ENCODE measurements around the gene ARID1B. TPM values are rescaled to one million over a fixed set of nuclear protein-coding genes. Genes with fewer than 3 reads are reported as not detected.

The ARID1B gene
- total RNA-seq, 2 donors from 2014 or later: 92.3 to 129 TPM

DNA sequence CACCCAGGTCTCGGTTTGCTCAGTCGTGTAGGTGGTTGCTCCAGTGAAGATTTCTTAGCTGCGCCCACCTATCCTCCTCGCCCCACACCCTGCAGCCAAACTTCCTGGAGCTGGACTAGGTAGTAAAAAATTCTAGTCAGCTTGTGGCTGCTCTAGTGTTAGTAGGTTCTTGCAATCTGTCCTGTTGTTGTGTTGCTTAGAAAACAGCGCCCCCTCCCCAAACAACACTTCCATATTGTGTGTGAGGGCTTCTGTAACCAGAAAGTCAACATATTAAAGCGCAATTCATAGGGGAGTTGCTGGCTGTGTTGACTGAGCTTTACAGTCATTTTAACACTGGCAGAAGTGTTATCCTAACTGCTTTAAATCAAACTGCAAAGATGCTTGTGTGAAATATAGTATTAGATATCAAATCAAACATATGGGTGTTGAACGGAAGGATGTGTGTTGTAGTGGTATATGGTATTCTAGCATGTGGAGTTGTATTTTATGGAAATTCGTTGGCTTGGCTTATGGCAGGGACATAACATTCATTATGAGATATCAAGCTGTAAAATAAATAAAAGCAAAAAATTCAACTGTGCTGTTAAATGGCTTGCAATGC, 122.5 kb downstream of the ARID1B start:
- DNase-seq (ENCODE audit: low spot score): no peak
- H3K4me1 Mint-ChIP-seq (ENCODE audit: low read depth in 2 of 2): peaks cover 26 to 49% of the 10 kb centered on the region in 2 donors
- ATAC-seq: no peak
- no peak overlapping the region for H3K27ac Mint-ChIP-seq
- H3K27me3 Mint-ChIP-seq: no peaks in the 10 kb centered on the region
- no peak overlapping the region for H3K4me3 Mint-ChIP-seq
- no peaks in the 10 kb centered on the region for H3K36me3 Mint-ChIP-seq
- no peaks in the 10 kb centered on the region for H3K9me3 Mint-ChIP-seq

DNA sequence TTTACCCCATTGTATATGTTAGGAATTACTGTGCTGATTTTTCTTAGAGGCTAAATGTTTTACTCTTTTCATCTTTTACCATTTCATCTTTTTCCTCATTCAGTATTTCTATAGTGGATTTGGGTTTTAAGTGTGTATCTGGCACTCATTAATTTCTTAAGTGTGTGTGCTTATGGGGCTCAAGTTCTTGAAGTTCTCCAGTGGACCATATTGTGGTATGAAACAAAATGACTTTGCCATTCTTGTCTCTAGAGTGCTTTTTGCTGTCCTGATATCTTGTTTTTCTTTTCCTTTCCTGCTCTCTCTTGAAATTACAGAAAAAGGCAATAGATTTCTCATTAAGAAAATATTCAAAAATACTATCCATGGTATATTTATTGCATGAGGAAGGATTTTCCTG, 123.1 kb downstream of the ARID1B start:
- ATAC-seq: no peak
- Mint-ChIP-seq H3K36me3 (no peaks in the 10 kb centered on the region), H3K4me1 (ENCODE audit: low read depth in 2 of 2) (peaks cover 24 to 43% of the 10 kb centered on the region in 2 donors), H3K4me3 (no peak overlapping the region), H3K9me3 (no peaks in the 10 kb centered on the region), H3K27me3 (no peaks in the 10 kb centered on the region), H3K27ac (no peak overlapping the region)
- DNase-seq (ENCODE audit: low spot score): no peak

DNA sequence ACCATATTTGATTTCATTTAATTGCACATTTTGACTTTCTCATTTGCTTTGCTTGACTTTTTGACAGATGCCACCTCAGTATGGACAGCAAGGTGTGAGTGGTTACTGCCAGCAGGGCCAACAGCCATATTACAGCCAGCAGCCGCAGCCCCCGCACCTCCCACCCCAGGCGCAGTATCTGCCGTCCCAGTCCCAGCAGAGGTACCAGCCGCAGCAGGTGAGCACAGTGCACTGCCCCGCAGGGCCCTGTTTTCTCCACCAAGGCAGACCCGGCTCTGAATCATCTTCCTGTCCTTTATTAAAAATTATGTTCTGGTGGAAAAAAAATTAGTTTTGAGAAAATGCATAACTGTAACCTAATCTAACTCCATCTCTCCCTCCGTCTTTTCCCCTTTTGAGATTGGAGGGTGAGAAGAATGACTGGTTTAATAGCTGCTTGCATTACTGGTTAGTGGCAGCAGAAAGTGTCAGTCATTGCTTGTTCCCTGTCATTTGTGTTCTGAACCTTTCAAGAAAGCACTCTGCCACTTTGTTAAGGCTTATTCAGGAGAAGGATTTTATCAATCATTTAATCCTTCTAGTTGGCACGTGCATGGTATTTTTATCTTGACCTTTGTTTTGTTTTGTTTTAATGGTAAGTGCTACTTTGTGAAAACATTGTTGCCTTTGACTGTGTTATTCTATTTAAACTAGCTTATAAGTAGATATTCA, 124.3 kb downstream of the ARID1B start:
- Mint-ChIP-seq H3K9me3 (no peaks in the 10 kb centered on the region), H3K27ac (no peak overlapping the region)
- DNase-seq (ENCODE audit: low spot score): no peak

DNA sequence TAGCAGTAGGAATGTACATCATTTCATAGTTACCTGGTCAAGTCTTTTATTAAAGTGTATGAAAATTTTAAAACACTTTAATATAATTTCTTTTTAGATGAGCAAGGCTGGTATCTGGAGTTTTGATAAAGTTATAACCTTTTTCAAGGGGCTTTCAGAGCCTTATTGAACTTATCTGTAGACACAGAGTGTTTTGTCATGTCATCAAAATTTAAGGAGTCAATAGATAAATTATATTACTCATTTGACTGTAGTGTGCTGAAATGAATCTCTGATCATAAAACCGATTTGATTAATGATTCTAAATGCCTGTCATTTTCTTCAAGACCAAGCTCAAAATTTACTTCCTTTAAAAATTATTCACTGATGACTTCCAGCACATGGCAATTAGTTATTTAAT, 125.6 kb downstream of the ARID1B start:
- H3K27me3 Mint-ChIP-seq: no peaks in the 10 kb centered on the region
- peaks cover 26 to 47% of the 10 kb centered on the region in 2 donors for H3K4me1 Mint-ChIP-seq (ENCODE audit: low read depth in 2 of 2)
- no peak overlapping the region for H3K27ac Mint-ChIP-seq
- H3K4me3 Mint-ChIP-seq: no peak overlapping the region
- DNase-seq (ENCODE audit: low spot score): no peak
- no peak for ATAC-seq
- H3K36me3 Mint-ChIP-seq: no peaks in the 10 kb centered on the region
- no peaks in the 10 kb centered on the region for H3K9me3 Mint-ChIP-seq

More for the DNA sequence above, 124.3 kb downstream of the ARID1B start:
- Mint-ChIP-seq H3K4me1 (ENCODE audit: low read depth in 2 of 2) (peaks cover 27 to 48% of the 10 kb centered on the region in 2 donors), H3K4me3 (no peak overlapping the region), H3K36me3 (no peaks in the 10 kb centered on the region), H3K27me3 (no peaks in the 10 kb centered on the region)
- no peak for ATAC-seq

DNA sequence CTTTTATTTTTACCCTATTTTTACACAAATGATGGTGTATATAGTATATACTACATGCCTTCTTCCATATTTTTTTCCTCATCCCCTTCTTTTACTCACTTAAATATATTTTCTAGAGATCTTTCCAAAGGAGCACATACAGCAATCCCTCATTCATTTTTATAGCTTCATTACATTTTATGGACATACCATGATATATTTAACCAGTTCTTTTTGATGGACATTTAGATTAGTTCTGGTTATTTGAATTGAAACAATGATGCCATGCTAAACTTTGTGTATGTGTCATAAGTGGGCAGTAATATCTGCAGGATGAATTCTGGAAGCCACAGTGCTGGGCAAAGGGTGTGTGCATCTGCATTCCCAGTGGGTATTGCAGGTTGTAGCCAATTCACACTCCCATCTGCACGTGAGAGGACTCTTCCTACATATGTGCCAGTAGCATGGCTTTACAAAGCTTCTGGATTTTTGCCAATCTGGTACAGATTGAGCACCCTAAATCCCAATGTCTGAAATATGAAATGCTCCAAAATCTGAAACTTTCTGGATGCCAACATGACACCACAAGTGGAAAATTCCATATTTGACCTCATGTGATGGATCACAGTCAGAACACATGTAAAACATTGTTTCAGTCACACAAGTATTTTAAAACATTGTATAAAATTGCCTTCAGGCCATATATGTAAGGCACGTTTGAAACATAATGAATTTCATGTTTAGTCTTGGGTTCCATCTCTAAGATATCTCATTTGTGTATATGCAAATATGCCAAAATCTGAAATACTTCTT, 127.2 kb downstream of the ARID1B start:
- H3K27me3 Mint-ChIP-seq: no peaks in the 10 kb centered on the region
- H3K4me3 Mint-ChIP-seq: no peak overlapping the region
- no peaks in the 10 kb centered on the region for H3K36me3 Mint-ChIP-seq
- H3K27ac Mint-ChIP-seq: no peak overlapping the region
- no peak for ATAC-seq
- H3K4me1 Mint-ChIP-seq (ENCODE audit: low read depth in 2 of 2): peaks cover 22 to 38% of the 10 kb centered on the region in 2 donors
- no peaks in the 10 kb centered on the region for H3K9me3 Mint-ChIP-seq
- no peak for DNase-seq (ENCODE audit: low spot score)

DNA sequence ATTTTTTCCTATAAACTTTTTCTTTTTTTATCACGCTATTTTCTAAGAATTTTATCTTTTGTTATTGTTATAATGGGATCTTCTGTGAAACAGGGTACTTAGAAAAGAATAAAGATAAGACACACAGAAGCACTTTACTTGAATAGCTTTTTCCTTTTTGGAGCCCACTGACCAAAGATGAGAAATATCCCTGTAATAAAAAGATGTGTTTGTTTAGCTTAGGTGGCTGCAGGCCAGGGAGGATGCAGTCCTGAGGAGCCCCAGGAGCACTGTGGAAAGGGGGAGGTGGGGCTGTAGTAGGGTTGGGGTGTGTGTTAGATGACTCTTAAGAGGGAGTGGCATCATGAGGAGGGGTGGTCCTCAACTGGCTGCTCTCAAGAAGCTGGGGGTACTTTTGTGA, 128.6 kb downstream of the ARID1B start:
- no peaks in the 10 kb centered on the region for H3K36me3 Mint-ChIP-seq
- H3K9me3 Mint-ChIP-seq: no peaks in the 10 kb centered on the region
- no peak overlapping the region for H3K4me3 Mint-ChIP-seq
- DNase-seq (ENCODE audit: low spot score) (no peak), ATAC-seq (no peak)
- no peak overlapping the region for H3K27ac Mint-ChIP-seq
- H3K27me3 Mint-ChIP-seq: no peaks in the 10 kb centered on the region
- peaks cover 26 to 39% of the 10 kb centered on the region in 2 donors for H3K4me1 Mint-ChIP-seq (ENCODE audit: low read depth in 2 of 2)

DNA sequence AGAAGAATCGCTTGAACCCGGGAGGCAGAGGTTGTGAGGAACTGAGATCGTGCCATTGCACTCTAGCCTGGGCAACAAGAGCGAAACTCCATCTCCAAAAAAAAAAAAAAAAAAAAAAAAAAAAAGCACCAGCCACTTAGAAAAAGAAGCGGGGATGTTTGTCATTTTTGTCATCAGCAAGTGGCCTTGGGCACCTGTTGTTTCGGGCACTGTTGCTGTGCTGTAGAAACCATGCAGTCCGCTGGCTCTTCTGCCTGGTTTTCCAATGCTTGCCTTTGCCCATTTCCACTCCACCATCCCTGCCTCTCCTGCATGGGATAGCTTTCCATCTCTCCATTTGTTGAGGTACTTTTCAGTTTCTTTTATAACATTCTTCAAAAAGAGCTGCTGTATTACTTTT, 129.3 kb downstream of the ARID1B start:
- H3K27ac Mint-ChIP-seq: no peak overlapping the region
- H3K9me3 Mint-ChIP-seq: no peaks in the 10 kb centered on the region
- H3K36me3 Mint-ChIP-seq: no peaks in the 10 kb centered on the region
- no peaks in the 10 kb centered on the region for H3K27me3 Mint-ChIP-seq
- DNase-seq (ENCODE audit: low spot score) (no peak), ATAC-seq (no peak)
- no peak overlapping the region for H3K4me3 Mint-ChIP-seq
- H3K4me1 Mint-ChIP-seq (ENCODE audit: low read depth in 2 of 2): peaks cover 28 to 39% of the 10 kb centered on the region in 2 donors

DNA sequence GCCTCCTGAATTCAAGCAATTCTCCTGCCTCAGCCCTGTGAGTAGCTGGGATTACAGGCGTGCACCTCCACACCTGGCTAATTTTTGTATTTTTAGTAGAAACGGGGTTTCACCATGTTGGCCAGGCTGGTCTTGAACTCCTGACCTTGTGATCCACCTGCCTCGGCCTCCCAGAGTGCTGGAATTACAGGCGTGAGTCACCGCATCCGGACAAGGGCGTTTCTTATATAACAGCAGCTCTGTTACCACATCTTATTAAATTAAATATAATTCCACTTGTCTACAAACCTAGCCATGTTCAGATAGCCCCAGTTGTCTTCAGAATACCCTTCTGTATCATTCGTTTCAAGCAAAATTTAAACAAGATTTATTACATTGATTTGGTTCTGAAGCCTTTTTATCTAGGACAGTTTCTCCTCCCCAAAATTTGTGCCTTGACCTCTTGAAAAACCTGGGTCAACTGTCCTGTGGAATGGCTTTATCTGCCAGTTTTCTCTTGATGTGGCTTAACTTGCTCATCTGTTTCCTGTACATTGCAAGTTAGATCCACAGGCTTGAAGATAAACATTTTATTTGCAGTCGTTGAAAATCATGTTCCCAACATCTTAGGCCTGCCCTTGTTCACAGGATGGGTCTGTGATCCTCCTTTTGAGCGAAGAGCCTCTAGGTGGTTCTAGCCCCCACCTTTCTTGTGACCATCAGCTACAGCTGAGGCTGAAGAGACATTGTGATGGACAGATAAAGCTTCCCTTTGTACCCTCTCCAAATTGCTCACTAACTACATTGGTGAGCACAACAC, 132.2 kb downstream of the ARID1B start:
- Mint-ChIP-seq H3K36me3 (no peaks in the 10 kb centered on the region), H3K4me1 (ENCODE audit: low read depth in 2 of 2) (peaks cover 44 to 46% of the 10 kb centered on the region in 2 donors), H3K4me3 (no peak overlapping the region), H3K9me3 (no peaks in the 10 kb centered on the region), H3K27me3 (no peaks in the 10 kb centered on the region), H3K27ac (no peak overlapping the region)
- DNase-seq (ENCODE audit: low spot score) (no peak), ATAC-seq (no peak)

DNA sequence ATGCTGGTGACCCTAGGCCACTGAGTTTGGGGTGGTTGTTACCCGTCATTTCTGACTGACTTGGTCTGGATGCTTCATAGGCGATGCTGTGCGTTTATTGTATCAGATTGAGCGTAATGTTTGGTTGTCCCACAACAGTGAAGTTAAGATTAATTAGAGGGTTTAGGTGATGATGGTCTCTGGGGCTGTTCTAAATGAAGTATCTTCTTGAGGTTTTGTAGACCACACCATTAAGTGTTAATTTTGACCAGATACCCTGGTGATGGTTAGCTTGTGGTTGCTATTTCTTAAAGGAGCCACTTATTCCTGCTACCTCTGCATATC, 132.8 kb downstream of the ARID1B start:
- DNase-seq (ENCODE audit: low spot score) (no peak), ATAC-seq (no peak)
- Mint-ChIP-seq H3K27ac (no peak overlapping the region), H3K4me3 (no peak overlapping the region), H3K9me3 (no peaks in the 10 kb centered on the region), H3K4me1 (ENCODE audit: low read depth in 2 of 2) (peaks cover 47% of the 10 kb centered on the region in 2 donors), H3K27me3 (no peaks in the 10 kb centered on the region), H3K36me3 (no peaks in the 10 kb centered on the region)

DNA sequence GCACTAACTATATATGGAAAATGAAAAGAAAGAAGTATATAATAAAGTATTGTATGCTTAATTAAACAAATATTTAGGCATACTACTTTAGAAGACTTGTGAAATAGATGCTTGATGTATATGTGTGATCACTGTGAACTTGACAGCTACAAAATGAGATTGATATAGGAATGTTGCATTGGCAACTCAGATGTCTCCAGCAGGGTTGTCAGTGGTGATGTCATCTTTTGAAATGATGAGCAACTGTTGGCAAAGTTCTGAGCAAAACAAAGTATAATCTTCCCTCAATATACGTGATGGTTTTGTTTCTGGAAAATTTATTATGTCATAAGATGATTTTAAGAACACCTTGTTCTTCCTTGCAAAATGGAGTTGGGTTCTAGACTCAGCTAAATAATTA, 133.8 kb downstream of the ARID1B start:
- H3K4me3 Mint-ChIP-seq: no peak overlapping the region
- no peak for DNase-seq (ENCODE audit: low spot score)
- no peaks in the 10 kb centered on the region for H3K9me3 Mint-ChIP-seq
- H3K4me1 Mint-ChIP-seq (ENCODE audit: low read depth in 2 of 2): peaks cover 42 to 46% of the 10 kb centered on the region in 2 donors
- no peaks in the 10 kb centered on the region for H3K27me3 Mint-ChIP-seq
- no peak overlapping the region for H3K27ac Mint-ChIP-seq
- ATAC-seq: no peak
- H3K36me3 Mint-ChIP-seq: no peaks in the 10 kb centered on the region

DNA sequence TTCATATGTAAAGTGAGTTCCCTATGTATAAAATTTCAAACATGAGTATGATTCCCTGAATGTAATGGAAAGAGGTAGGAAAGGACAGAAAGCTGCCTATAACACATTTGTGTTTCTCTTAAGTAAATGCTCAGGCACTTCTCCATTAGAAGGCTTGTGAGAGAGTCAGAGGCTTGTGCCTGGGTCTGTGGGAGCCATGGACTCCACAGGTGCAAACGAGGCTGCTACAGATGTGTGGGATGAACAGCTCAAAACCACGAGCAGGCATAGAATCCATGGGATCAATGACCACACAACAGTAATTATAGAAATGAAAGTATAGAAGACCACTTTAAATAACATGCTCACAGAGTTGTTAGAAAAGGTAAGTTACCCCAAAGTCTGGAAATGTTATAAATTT, 134.4 kb downstream of the ARID1B start:
- no peak overlapping the region for H3K27ac Mint-ChIP-seq
- DNase-seq (ENCODE audit: low spot score) (no peak), ATAC-seq (no peak)
- no peaks in the 10 kb centered on the region for H3K9me3 Mint-ChIP-seq
- H3K4me1 Mint-ChIP-seq (ENCODE audit: low read depth in 2 of 2): peaks cover 45 to 50% of the 10 kb centered on the region in 2 donors
- H3K4me3 Mint-ChIP-seq: no peak overlapping the region
- H3K36me3 Mint-ChIP-seq: no peaks in the 10 kb centered on the region
- H3K27me3 Mint-ChIP-seq: no peaks in the 10 kb centered on the region

DNA sequence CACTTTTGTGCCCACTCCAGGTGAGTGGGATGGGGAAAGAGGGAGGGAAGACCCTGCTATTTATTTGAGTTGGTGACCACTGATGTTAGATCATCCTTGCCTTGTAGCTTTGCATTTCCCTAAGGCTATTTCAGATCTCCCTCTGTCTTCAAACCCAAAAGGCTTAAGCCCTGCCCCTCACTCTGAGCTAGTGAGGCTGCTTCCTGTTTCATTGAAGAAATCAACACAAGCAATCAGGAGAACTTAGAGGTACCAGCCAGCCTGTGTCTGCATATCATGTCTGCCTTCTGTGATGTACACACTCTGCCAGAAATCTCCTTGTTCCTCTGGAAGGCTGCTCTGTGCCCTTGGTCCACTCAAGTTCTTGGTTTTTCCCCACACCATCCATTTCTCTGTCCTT, 135.3 kb downstream of the ARID1B start:
- no peaks in the 10 kb centered on the region for H3K27me3 Mint-ChIP-seq
- ATAC-seq (no peak), DNase-seq (ENCODE audit: low spot score) (no peak)
- peaks cover 52 to 56% of the 10 kb centered on the region in 2 donors for H3K4me1 Mint-ChIP-seq (ENCODE audit: low read depth in 2 of 2)
- H3K4me3 Mint-ChIP-seq: no peak overlapping the region
- peak overlapping the region in 1 of 2 donors; percentile 37 for H3K27ac Mint-ChIP-seq
- no peaks in the 10 kb centered on the region for H3K36me3 Mint-ChIP-seq
- no peaks in the 10 kb centered on the region for H3K9me3 Mint-ChIP-seq

DNA sequence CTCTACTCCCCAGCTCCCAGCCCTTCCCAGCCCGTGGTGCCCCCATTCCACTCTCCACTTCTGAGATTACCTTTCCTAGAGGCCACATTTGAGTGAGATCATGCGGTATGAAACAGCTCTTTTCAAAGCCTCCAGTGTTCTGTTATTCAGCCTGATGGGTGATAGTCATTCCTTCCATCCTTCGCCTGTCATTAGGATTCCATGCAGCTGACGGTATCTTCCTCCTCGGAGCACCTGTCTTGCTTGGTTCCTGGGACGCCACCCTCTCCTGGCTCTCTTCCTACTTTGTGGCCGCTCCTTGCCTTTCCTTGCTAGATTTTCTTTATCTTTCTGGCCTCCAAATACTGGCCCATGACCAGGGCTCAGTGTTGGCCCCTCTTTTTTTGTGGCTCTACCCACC, 137.0 kb downstream of the ARID1B start:
- Mint-ChIP-seq H3K27ac (no peak overlapping the region), H3K4me3 (no peak overlapping the region), H3K4me1 (ENCODE audit: low read depth in 2 of 2) (peaks cover 48 to 54% of the 10 kb centered on the region in 2 donors), H3K27me3 (no peaks in the 10 kb centered on the region), H3K9me3 (no peaks in the 10 kb centered on the region), H3K36me3 (no peaks in the 10 kb centered on the region)
- DNase-seq (ENCODE audit: low spot score): no peak
- no peak for ATAC-seq

Data from natural killer cell treated with Interleukin-12 subunit alpha and Interleukin-12 subunit beta and Interleukin-15 and Interleukin-18, amount 100 ng/mL, for 72 hours (primary cell).